Lung (tissue), 12 donors: Measurements from ENCODE around the gene HSD17B12. TPM values are rescaled to one million over a fixed set of nuclear protein-coding genes. Genes with fewer than 3 reads are reported as not detected.

Source experiments
- ATAC-seq: fragments of 200-7000 bp; cut with Tn5 transposase; one replicate; pipeline ENCODE4 v1.9.1; 2020; ENCODE audit warnings: moderate number of reproducible peaks; ENCODE audit not compliant: insufficient read depth, low FRiP score
- DNase-seq, 3 donors: peaks; one replicate each; pipeline ENCODE4 v3.0.0-alpha.2; 2013 to 2017
- H3K27ac ChIP-seq, 2 donors: one replicate each; pipeline ENCODE4 v1.5.1; 2013; ENCODE audit warnings: mild to moderate bottlenecking in 2 of 2, moderate library complexity in 2 of 2, control low read depth in 1 of 2, inconsistent platforms in 1 of 2, low read depth in 1 of 2, low read length in 1 of 2
- H3K27me3 ChIP-seq, 3 donors: one replicate each; pipeline ENCODE4 v1.5.1; 2013; ENCODE audit warnings: low read length in 2 of 3; ENCODE audit not compliant: control insufficient read depth in 3 of 3, insufficient read depth in 3 of 3
- H3K36me3 ChIP-seq, 4 donors: one replicate each; pipeline ENCODE4 v1.5.1; 2013; ENCODE audit warnings: low read length in 4 of 4, mild to moderate bottlenecking in 1 of 4, moderate library complexity in 1 of 4; ENCODE audit not compliant: control insufficient read depth in 4 of 4, insufficient read depth in 4 of 4
- H3K4me1 ChIP-seq, 5 donors: one replicate each; pipeline ENCODE4 v1.5.1; 2013; ENCODE audit warnings: low read length in 5 of 5, mild to moderate bottlenecking in 2 of 5, moderate library complexity in 1 of 5; ENCODE audit not compliant: control insufficient read depth in 5 of 5, insufficient read depth in 5 of 5
- H3K4me3 ChIP-seq: one replicate; pipeline ENCODE4 v1.5.1; 2013; ENCODE audit warnings: mild to moderate bottlenecking, control low read depth, moderate library complexity
- H3K9ac ChIP-seq, 2 donors: one replicate each; pipeline ENCODE4 v1.5.1; 2013; ENCODE audit warnings: low read length in 2 of 2, control low read depth in 1 of 2; ENCODE audit not compliant: insufficient read depth in 1 of 2
- H3K9me3 ChIP-seq, 4 donors: one replicate each; pipeline ENCODE4 v1.5.1; 2013; ENCODE audit warnings: low read length in 3 of 4, mild to moderate bottlenecking in 1 of 4, moderate library complexity in 1 of 4; ENCODE audit not compliant: control insufficient read depth in 4 of 4, insufficient read depth in 3 of 4
- WGBS, 2 donors: extraction: QIAGEN DNeasy Blood & Tissue Kit; methylation state at CpG; one replicate each; pipeline ENCODE4 v1.1.7; 2013; 5-methylcytosine and 5-hydroxymethylcytosine counted together
- polyA plus RNA-seq, 2 donors: library from polyadenylated mRNA; stranded (reverse); fragments of 200-250 nt; gene quantifications; one replicate each; pipeline ENCODE4 v1.2.1, GENCODE V29; 2013
- total RNA-seq, 2 donors: library from RNA; depleted of rRNA in 1 of 2; stranded (reverse); fragments of >200 nt in 1 of 2; gene quantifications; one replicate each; pipeline ENCODE4 v1.2.1, GENCODE V29; 2014 to 2021
- TF ChIP-seq, protein P1 (sequence below): IDR thresholded peaks from 2 replicates; pipeline ENCODE4 v1.5.1; 2012; ENCODE audit warnings: mild to moderate bottlenecking; ENCODE audit errors: control extremely low read depth, extremely low read depth
- donor health status: control.
- donor health status: control.
- donor health status: Bipolar disorder and iron deficiency.
- donor health status: healthy.
- donor health status: DM: yes; HTN: yes; CAD: no.

Gene HSD17B12
- total and polyA plus RNA-seq, 4 donors, result 37.3 to 118 (median 87.1) TPM

DNA sequence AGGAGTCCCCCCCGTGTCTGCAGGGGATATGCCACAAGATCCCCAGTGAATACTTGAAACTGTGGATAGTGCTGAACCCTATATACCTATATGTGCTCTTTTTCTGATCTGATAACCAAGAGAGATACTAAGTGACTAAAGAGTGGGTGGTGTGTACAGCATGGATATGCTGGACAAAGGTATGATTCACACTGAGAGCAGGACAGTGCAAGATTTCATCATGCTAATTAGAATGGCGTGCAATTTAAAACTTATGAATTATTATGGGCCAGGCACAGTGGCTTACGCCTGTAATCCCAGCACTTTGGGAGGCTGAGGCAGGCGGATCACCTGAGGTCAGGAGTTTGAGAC lies 109.9 kb downstream of the HSD17B12 start:
- Histone ChIP-seq H3K9me3 (no peaks in the 10 kb centered on the region), H3K4me1 (peaks cover 0 to 5% (median 0%) of the 10 kb centered on the region in 5 donors), H3K9ac (no peak overlapping the region), H3K27ac (no peak overlapping the region), H3K36me3 (peaks cover 0 to 4% (median 3%) of the 10 kb centered on the region in 4 donors), H3K27me3 (no peaks in the 10 kb centered on the region), H3K4me3 (no peak overlapping the region)
- 96 to 97% methylated on average over 4 of the region's 4 CpGs for WGBS, 2 donors
- ATAC-seq, result no peak
- DNase-seq, result no peak
- TF ChIP-seq, protein P1, sequence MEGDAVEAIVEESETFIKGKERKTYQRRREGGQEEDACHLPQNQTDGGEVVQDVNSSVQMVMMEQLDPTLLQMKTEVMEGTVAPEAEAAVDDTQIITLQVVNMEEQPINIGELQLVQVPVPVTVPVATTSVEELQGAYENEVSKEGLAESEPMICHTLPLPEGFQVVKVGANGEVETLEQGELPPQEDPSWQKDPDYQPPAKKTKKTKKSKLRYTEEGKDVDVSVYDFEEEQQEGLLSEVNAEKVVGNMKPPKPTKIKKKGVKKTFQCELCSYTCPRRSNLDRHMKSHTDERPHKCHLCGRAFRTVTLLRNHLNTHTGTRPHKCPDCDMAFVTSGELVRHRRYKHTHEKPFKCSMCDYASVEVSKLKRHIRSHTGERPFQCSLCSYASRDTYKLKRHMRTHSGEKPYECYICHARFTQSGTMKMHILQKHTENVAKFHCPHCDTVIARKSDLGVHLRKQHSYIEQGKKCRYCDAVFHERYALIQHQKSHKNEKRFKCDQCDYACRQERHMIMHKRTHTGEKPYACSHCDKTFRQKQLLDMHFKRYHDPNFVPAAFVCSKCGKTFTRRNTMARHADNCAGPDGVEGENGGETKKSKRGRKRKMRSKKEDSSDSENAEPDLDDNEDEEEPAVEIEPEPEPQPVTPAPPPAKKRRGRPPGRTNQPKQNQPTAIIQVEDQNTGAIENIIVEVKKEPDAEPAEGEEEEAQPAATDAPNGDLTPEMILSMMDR, result no peak

DNA sequence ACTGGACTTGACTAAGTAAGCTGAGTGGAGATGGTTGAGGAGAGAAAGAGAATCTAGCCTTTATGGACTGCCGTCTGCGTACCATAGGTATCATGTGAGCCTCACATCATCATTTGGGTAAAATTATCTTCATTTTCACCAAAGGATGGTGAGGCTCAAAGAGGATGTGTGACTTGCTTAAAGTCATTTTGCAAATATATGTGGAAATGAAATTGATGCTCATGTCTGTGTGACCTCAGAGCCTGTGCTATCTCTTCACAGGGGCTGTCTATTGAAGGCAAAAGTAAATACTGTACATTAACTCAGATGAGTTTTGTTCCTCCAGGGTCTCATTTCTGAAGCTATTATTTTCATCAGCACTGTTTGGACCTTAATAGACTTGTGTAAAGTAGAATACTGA lies 116.8 kb downstream of the HSD17B12 start:
- ATAC-seq (no peak), DNase-seq (no peak)
- no peaks in the 10 kb centered on the region for H3K27me3 ChIP-seq
- H3K9me3 ChIP-seq, result no peaks in the 10 kb centered on the region
- H3K4me3 ChIP-seq, result no peak overlapping the region
- no peak overlapping the region for H3K27ac ChIP-seq
- TF ChIP-seq, protein P1, result no peak
- no peak overlapping the region for H3K9ac ChIP-seq
- no peaks in the 10 kb centered on the region for H3K4me1 ChIP-seq
- 97 to 98% methylated on average over 2 of the region's 2 CpGs for WGBS, 2 donors
- peaks cover 0 to 15% (median 10%) of the 10 kb centered on the region in 4 donors for H3K36me3 ChIP-seq

DNA sequence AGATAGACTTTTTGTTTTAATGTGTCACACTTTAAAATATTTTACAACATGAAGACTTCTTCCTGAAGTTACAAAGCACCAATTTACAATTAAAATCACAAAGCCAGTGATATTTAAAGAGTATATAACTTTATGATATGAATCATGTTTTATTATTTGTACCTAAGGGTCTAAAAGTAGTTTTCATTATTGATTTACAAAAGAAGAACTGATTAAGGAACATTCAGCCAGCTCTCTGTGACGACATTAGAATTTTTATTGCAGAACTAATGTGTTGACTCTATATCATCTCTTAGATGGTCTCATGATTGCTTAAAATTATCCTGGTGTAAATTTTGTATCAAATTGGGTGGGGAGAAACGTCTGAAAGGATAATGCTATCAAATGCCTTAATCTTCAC lies 117.3 kb downstream of the HSD17B12 start:
- Histone ChIP-seq H3K27ac (no peak overlapping the region), H3K4me3 (no peak overlapping the region), H3K27me3 (no peaks in the 10 kb centered on the region), H3K4me1 (no peaks in the 10 kb centered on the region), H3K9me3 (no peaks in the 10 kb centered on the region), H3K9ac (no peak overlapping the region), H3K36me3 (peaks cover 0 to 15% (median 10%) of the 10 kb centered on the region in 4 donors)
- WGBS, 2 donors, result 92 to 96% methylated on average over 2 of the region's 2 CpGs
- DNase-seq (no peak), ATAC-seq (no peak)
- TF ChIP-seq, protein P1, result no peak

GRCh38 chr11:43802509-43802908 lies 122.0 kb downstream of the HSD17B12 start:
- no peak for ATAC-seq
- TF ChIP-seq, protein P1, result no peak
- no peaks in the 10 kb centered on the region for H3K27me3 ChIP-seq

More at GRCh38 chr11:43802509-43802908, 122.0 kb downstream of the HSD17B12 start:
- no peak overlapping the region for H3K9ac ChIP-seq
- no peaks in the 10 kb centered on the region for H3K9me3 ChIP-seq
- no peak overlapping the region for H3K4me3 ChIP-seq
- no peak overlapping the region for H3K27ac ChIP-seq
- peaks cover 1 to 11% (median 7%) of the 10 kb centered on the region in 4 donors for H3K36me3 ChIP-seq
- peak in 2 of 3 donors; percentile 2 to 9 for DNase-seq
- H3K4me1 ChIP-seq, result no peaks in the 10 kb centered on the region
